HepG2 (cell line): ENCODE results near the gene MYOM1. TPM values are rescaled to one million over a fixed set of nuclear protein-coding genes. Genes with fewer than 3 reads are reported as not detected.

Experiments used
- KLF11 ChIP-seq: IDR thresholded peaks from 2 replicates; pipeline ENCODE4 v1.6.1; 2016; ENCODE audit warnings: missing compliant biosample characterization
- MED13 ChIP-seq: sonication (generic); formaldehyde crosslinking; IDR thresholded peaks from 2 replicates; pipeline ENCODE4 v1.5.0; 2020; ENCODE audit warnings: missing genetic modification reagents
- MLX ChIP-seq: IDR thresholded peaks from 2 replicates; pipeline ENCODE4 v1.6.1; 2016
- TEAD3 ChIP-seq: optimal IDR thresholded peaks from 2 replicates; pipeline ENCODE3; 2016; ENCODE audit warnings: borderline replicate concordance
- ZNF30 ChIP-seq: sonication (generic); formaldehyde crosslinking; IDR thresholded peaks from 2 replicates; pipeline ENCODE4 v1.5.0; 2020; ENCODE audit warnings: mild to moderate bottlenecking, missing genetic modification reagents
- ZSCAN22 ChIP-seq: sonication (generic); formaldehyde crosslinking; IDR thresholded peaks from 2 replicates; pipeline ENCODE4 v1.4.0; 2020; ENCODE audit warnings: mild to moderate bottlenecking, missing genetic modification reagents
- polyA plus RNA-seq, 8 experiments: library from polyadenylated mRNA; depleted of rRNA in 3 of 8; stranded (reverse) in 7 of 8; unstranded in 1 of 8; fragments of >200 nt; fragmentation: Illumina TruSeq in 4 of 8; extraction: Trizol in 4 of 8; gene quantifications; 2 replicates each; pipeline versions ENCODE4 v1.2.1 to v1.2.3, GENCODE V29; 2011 to 2016; ENCODE audit warnings: low read depth in 4 of 8, missing spikeins in 1 of 8, mixed read lengths in 1 of 8; ENCODE audit not compliant: insufficient read depth in 1 of 8
- total RNA-seq, 5 experiments: library from RNA; depleted of rRNA; stranded (reverse); fragments of >200 nt; fragmentation: Illumina TruSeq; extraction: Trizol; gene quantifications; 2 replicates each; pipeline ENCODE4 v1.2.3, GENCODE V29; 2016; ENCODE audit warnings: low read depth in 1 of 5
- TF ChIP-seq, protein P1 (sequence below): IDR thresholded peaks from 2 replicates; pipeline ENCODE4 v1.6.1; 2016; ENCODE audit warnings: missing compliant biosample characterization, missing genetic modification reagents, borderline replicate concordance
- TF ChIP-seq, protein P2 (sequence below): sonication (generic); formaldehyde crosslinking; IDR thresholded peaks from 2 replicates; pipeline ENCODE4 v1.5.1; 2020; ENCODE audit warnings: mild to moderate bottlenecking, missing genetic modification reagents, moderate library complexity
- TF ChIP-seq, protein P3 (sequence below): sonication (generic); formaldehyde crosslinking; IDR thresholded peaks from 2 replicates; pipeline ENCODE4 v1.4.0; 2020; ENCODE audit warnings: missing genetic modification reagents
- TF ChIP-seq, protein P4 (sequence below): sonication (generic); formaldehyde crosslinking; IDR thresholded peaks from 2 replicates; pipeline ENCODE4 v1.5.0; 2020; ENCODE audit warnings: missing genetic modification reagents

The MYOM1 gene
- total and polyA plus RNA-seq, 2 of the 13 experiments (the other 11 are each of a cell fraction or from before 2014, with no cell fraction given): 0.46 to 0.98 TPM

GRCh38 chr18:3261373-3262233, 41.8 kb upstream of the MYOM1 start, which contains the start of gene MYL12B (continued):
- TF ChIP-seq, protein P1, sequence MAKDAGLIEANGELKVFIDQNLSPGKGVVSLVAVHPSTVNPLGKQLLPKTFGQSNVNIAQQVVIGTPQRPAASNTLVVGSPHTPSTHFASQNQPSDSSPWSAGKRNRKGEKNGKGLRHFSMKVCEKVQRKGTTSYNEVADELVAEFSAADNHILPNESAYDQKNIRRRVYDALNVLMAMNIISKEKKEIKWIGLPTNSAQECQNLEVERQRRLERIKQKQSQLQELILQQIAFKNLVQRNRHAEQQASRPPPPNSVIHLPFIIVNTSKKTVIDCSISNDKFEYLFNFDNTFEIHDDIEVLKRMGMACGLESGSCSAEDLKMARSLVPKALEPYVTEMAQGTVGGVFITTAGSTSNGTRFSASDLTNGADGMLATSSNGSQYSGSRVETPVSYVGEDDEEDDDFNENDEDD (CRISPR knock-in tag): no peak
- no peak for TF ChIP-seq KLF11
- TF ChIP-seq, protein P2, sequence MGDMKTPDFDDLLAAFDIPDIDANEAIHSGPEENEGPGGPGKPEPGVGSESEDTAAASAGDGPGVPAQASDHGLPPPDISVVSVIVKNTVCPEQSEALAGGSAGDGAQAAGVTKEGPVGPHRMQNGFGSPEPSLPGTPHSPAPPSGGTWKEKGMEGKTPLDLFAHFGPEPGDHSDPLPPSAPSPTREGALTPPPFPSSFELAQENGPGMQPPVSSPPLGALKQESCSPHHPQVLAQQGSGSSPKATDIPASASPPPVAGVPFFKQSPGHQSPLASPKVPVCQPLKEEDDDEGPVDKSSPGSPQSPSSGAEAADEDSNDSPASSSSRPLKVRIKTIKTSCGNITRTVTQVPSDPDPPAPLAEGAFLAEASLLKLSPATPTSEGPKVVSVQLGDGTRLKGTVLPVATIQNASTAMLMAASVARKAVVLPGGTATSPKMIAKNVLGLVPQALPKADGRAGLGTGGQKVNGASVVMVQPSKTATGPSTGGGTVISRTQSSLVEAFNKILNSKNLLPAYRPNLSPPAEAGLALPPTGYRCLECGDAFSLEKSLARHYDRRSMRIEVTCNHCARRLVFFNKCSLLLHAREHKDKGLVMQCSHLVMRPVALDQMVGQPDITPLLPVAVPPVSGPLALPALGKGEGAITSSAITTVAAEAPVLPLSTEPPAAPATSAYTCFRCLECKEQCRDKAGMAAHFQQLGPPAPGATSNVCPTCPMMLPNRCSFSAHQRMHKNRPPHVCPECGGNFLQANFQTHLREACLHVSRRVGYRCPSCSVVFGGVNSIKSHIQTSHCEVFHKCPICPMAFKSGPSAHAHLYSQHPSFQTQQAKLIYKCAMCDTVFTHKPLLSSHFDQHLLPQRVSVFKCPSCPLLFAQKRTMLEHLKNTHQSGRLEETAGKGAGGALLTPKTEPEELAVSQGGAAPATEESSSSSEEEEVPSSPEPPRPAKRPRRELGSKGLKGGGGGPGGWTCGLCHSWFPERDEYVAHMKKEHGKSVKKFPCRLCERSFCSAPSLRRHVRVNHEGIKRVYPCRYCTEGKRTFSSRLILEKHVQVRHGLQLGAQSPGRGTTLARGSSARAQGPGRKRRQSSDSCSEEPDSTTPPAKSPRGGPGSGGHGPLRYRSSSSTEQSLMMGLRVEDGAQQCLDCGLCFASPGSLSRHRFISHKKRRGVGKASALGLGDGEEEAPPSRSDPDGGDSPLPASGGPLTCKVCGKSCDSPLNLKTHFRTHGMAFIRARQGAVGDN (CRISPR knock-in tag): peak; percentile 84
- peak; percentile 58; the same call in 1 of the 2 replicates for TF ChIP-seq MED13 (CRISPR knock-in tag)
- TF ChIP-seq, protein P3, sequence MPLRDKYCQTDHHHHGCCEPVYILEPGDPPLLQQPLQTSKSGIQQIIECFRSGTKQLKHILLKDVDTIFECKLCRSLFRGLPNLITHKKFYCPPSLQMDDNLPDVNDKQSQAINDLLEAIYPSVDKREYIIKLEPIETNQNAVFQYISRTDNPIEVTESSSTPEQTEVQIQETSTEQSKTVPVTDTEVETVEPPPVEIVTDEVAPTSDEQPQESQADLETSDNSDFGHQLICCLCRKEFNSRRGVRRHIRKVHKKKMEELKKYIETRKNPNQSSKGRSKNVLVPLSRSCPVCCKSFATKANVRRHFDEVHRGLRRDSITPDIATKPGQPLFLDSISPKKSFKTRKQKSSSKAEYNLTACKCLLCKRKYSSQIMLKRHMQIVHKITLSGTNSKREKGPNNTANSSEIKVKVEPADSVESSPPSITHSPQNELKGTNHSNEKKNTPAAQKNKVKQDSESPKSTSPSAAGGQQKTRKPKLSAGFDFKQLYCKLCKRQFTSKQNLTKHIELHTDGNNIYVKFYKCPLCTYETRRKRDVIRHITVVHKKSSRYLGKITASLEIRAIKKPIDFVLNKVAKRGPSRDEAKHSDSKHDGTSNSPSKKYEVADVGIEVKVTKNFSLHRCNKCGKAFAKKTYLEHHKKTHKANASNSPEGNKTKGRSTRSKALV (CRISPR knock-in tag): peak; percentile 37; the same call in 1 of the 2 replicates
- no peak for TF ChIP-seq ZSCAN22 (CRISPR knock-in tag)
- no peak for TF ChIP-seq ZNF30 (CRISPR knock-in tag)
- TF ChIP-seq TEAD3 (CRISPR knock-in tag): peak; percentile 100
- no peak for TF ChIP-seq MLX (CRISPR knock-in tag)
- TF ChIP-seq, protein P4, sequence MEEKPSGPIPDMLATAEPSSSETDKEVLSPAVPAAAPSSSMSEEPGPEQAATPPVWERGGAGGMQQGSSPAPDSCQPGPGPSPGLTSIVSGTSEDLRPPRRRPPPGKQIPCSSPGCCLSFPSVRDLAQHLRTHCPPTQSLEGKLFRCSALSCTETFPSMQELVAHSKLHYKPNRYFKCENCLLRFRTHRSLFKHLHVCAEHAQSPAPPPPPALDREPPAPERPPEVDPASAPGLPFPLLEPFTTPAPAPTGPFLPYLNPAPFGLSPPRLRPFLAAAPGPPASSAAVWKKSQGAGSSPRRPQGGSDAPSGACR (CRISPR knock-in tag): no peak; the same call in 1 of the 2 replicates
